ENCODE results near the gene OR51I2.
A peak's percentile ranks its signal among the peaks of the same experiment; 100 is the strongest.

OR51I2 gene
- total RNA-seq = 0 reads per million in 2 donors

GRCh38 chr11:5449023-5449422, at the start of gene OR51I2:
TSS of gene OR51I2 (plus strand) at chr11:5449323. CDS start at chr11:5453489, 4,166 bp downstream.
- no peak for DNase-seq

GRCh38 chr11:5405173-5405572, 44.0 kb upstream of the OR51I2 start:
- DNase-seq = no peak

- no peak for DNase-seq
Measured at GRCh38 chr11:5420993-5421392, 28.1 kb upstream of the OR51I2 start.

- DNase-seq = no peak
Measured at GRCh38 chr11:5421811-5422210, 27.3 kb upstream of the OR51I2 start, which contains the start of gene OR51Q1. TSS of gene OR51Q1 (plus strand) at chr11:5422111. CDS start at chr11:5422201, 90 bp downstream.

DNA sequence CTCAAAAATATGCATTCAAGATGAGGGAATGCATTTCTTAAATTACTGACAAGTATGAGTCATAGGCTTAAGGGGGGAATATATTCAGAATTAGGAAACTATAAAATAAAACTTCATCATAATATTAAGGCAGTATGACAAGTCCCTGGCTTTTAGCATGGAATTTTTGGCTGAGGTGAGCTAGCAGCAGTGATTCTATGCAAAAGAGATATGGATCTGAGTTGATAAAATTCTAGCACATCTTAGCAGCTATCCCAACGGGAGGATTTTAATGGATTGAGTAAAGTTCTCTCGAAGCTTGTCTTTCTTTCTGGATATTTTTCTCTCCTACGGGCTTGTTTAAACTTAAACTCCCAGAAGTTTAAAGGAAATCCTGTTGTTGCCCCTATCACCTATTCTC, 26.0 kb upstream of the OR51I2 start:
- DNase-seq = no peak

GRCh38 chr11:5441414-5441813, 7.7 kb upstream of the OR51I2 start, which contains the start of gene OR51I1:
TSS of gene OR51I1 (minus strand) at chr11:5441514. CDS start at chr11:5441514, 0 bp downstream.
- no peak for DNase-seq

GRCh38 chr11:5443835-5444393, 5.2 kb upstream of the OR51I2 start:
- DNase-seq = no peak

DNA sequence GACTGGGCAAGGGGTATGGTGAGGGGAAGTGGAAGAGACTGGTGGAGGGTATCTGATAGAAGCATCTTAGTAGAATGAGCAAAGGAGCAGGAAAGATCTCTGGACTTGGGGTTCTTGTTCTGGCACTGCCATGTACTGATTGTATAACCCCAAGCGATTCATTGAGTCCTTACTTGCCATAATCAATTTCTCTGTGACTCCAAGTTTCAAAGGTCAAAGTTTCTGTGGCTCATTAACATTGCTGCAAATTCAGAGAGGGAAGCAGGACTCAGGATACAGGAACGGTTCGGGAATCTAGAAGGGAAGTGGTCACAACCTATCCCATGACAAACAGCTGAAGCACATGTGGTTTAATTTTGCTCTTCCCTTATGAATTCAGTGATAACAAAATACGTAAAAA, 309 bp downstream of the OR51I2 start:
- DNase-seq = no peak

DNA sequence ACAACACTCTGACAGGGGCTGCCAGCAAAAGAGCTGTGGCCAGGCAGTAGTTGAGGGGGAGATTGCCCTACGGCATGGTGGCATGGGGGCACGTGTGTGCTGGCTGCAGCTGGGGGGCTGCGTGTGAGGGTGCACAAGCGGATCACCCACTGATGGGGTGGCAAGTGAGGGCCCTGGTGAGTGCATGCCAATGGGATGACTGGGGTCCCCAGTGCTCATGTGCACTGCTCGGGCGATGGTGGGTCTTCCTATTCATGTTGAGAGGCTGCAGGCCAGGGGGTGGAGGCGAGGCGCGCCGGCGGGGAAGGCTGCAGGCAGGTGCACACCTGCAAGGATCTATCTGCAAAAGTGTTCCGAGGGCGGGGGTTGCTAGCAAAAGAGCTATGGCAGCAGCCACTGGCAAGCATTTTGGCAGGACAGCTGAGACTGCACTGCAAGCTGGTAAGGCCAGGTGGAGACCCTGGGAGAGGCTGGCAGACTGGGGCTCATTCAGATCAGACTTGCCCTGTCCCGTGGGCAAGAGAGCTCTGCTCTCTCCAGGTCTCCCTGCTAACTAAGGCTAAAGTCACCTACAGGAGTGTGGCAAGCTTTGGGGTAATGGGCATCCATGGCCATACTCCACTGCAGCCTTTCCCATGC, 12.0 kb downstream of the OR51I2 start:
- no peak for DNase-seq

GRCh38 chr11:5467527-5467926, 18.4 kb downstream of the OR51I2 start:
- DNase-seq = no peak

- DNase-seq = no peak
Measured at GRCh38 chr11:5473921-5474320, 24.8 kb downstream of the OR51I2 start.

GRCh38 chr11:5476186-5476819, 27.2 kb downstream of the OR51I2 start:
- peak in 2 of 5 experiments; percentile 5 to 38 for DNase-seq

DNA sequence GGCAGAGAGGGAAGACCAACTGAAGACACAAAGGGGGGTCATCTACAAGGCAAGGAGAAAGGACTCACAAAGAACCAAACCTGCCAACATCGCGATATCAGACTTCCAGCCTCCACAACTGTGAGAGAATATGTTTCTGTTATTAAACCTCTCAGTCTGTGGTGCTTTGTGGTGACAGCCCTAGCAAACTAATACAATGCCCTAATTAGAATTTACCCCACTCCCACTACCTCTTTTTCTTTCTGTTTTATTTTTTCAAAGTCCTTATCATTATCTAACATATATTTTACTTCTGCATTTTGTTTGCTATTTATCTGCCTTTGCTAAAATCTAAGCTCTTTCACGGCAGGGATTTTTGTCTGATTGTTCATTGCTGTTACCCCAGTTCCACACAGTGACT, 36.9 kb downstream of the OR51I2 start:
- no peak for DNase-seq

GRCh38 chr11:5486421-5486820, 37.3 kb downstream of the OR51I2 start:
- DNase-seq = no peak

GRCh38 chr11:5488385-5488784, 39.3 kb downstream of the OR51I2 start, which contains the start of gene OR52D1:
TSS of gene OR52D1 (plus strand) at chr11:5488685. CDS start at chr11:5488707, 22 bp downstream.
- DNase-seq = no peak

DNA sequence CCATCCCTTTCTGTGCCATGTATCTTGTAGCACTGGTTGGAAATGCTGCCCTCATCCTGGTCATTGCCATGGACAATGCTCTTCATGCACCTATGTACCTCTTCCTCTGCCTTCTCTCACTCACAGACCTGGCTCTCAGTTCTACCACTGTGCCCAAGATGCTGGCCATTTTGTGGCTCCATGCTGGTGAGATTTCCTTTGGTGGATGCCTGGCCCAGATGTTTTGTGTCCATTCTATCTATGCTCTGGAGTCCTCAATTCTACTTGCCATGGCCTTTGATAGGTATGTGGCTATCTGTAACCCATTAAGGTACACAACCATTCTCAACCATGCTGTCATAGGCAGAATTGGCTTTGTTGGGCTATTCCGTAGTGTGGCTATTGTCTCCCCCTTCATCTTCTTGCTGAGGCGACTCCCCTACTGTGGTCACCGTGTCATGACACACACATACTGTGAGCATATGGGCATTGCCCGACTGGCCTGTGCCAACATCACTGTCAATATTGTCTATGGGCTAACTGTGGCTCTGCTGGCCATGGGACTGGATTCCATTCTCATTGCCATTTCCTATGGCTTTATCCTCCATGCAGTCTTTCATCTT, 39.8 kb downstream of the OR51I2 start:
- DNase-seq = no peak

DNA sequence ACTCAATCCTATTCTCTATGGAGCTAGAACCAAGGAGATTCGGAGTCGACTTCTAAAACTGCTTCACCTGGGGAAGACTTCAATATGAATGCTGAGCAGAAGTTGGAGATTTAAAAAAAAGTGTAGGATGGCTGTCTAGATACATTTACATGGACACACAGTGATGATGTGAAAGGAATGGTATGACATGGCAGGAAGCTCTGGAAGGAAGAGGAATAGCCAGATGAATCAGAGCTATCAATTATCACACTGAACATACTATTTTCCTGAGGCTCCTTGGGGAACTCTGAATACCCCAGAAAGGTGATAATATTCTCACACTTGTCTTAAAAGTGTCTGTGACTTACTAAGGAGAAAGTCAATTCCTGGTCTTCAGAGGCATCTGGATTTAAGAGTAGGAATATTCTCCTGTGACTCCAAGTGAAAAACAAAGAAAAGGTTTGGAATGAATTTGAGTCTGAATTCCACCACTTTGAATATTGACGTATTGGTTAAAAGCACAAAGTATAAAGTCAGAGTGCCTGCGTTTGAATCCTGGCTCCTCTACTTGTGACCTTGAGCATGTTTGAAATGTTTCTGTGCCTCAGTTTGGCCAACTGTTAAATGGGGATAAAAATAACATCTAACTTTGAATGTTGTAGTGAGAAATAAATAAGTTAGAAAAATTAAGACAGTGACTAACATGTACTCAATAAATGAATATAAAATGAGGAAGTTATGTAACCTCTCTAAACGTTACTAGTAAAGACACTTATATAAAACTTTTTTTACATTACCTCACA, 40.6 kb downstream of the OR51I2 start:
- no peak for DNase-seq

- DNase-seq = no peak
Measured at GRCh38 chr11:5499671-5500070, 50.5 kb downstream of the OR51I2 start.

DNA sequence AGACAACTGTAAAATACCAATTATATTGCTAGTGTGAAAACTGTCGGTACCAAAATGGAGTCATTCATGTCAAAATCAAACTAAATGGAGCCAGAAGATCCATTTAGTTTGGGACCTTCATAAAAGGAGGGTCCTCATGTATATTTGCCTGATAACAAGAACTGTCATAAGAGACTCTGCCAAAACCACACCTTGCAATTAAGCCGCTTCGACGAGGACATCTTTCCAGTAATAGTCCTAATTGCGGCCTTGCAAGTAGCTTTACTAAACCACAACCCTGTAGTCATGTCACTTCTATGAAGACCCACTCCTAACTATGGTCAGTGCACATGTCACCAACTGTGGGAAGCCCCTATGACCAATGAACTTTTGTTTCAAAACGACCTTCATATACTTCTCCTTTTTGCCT, 51.3 kb downstream of the OR51I2 start:
- no peak for DNase-seq

DNA sequence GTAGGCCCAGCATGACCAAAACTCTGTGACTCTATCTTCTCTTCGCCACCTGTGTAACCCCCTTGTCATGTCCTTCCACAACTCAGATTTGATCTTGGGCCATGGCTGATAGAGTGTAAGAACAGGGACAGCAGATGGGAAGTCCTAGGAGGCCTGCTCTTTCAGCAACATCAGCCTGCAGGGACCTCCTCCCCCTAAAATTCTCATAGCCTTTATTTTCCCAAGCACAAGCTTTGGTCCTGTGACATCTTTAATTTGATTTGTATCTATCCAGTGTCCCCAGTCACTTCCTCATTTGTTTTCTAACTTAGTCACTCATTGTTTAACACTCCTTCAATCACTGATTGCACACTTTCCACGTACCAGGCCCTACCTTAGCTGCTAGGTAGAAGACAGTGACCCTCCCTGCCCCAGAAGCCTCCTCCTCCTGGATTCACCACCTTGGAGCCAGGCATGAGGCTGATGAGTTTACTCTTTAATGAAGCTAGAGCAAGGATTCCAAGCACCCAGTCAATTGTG, 55.3 kb downstream of the OR51I2 start:
- no peak for DNase-seq

- DNase-seq = no peak
Measured at GRCh38 chr11:5505363-5506048, 56.4 kb downstream of the OR51I2 start.

Measured in T-helper 2 cell (primary cell).